Thyroid gland (tissue), 4 donors: ENCODE results near the gene KYNU. TPM values are rescaled to one million over a fixed set of nuclear protein-coding genes. Genes with fewer than 3 reads are reported as not detected.
"Not testable (repeated sequence)": the region's sequence is repeated elsewhere in the genome, so short reads cannot be mapped to it uniquely, and the experiment has no call there.

ENCODE experiments used
- DNase-seq, 2 donors: peaks; one replicate each; pipeline ENCODE4 v3.0.0-alpha.2; 2019
- H3K27ac ChIP-seq, 3 donors: fragments of 200-600 bp; sonication (generic); 1 replicate in 2 of 3; 2 replicates in 1 of 3; pipeline ENCODE4 v1.5.1; 2016 to 2019; ENCODE audit warnings: mild to moderate bottlenecking in 1 of 3, moderate library complexity in 1 of 3
- H3K27me3 ChIP-seq: fragments of 200-600 bp; sonication (generic); one replicate; pipeline ENCODE4 v1.5.1; 2019
- H3K36me3 ChIP-seq, 2 donors: fragments of 200-600 bp; sonication (generic); one replicate each; pipeline ENCODE4 v1.5.1; 2016 to 2019
- H3K4me1 ChIP-seq, 2 donors: fragments of 200-600 bp; sonication (generic); one replicate each; pipeline ENCODE4 v1.5.1; 2017 to 2019
- H3K4me3 ChIP-seq, 3 donors: fragments of 200-600 bp; sonication (generic); replicated peaks in 1 of 3; 1 replicate in 2 of 3; 2 replicates in 1 of 3; pipeline ENCODE4 v1.5.1; 2016; ENCODE audit warnings: mild to moderate bottlenecking in 1 of 3
- H3K9me3 ChIP-seq: fragments of 200-600 bp; sonication (generic); one replicate; pipeline ENCODE4 v1.5.1; 2017
- POLR2A ChIP-seq, 2 donors: fragments of 450-650 bp; IDR thresholded peaks; one replicate each; pipeline ENCODE4 v1.6.1; 2017; ENCODE audit warnings: antibody characterized with exemption in 2 of 2, mild to moderate bottlenecking in 2 of 2, moderate library complexity in 1 of 2
- WGBS, 2 donors: methylation state at CpG; one replicate each; pipeline ENCODE4 v1.1.5; 2017; 5-methylcytosine and 5-hydroxymethylcytosine counted together
- intact Hi-C: fragments of 100-400 bp; cut with DNase I; formaldehyde crosslinking; loops from one replicate; pipeline ENCODE4 v1.15.1; 2023
- total RNA-seq, 4 donors: library from RNA; depleted of rRNA; stranded (reverse); fragments of >200 nt; gene quantifications; one replicate each; pipeline ENCODE4 v1.2.3, GENCODE V29; 2016
- TF ChIP-seq, protein P1 (sequence below), 6 experiments: fragments of 200-600 bp in 3 of 6; fragments of 450-650 bp in 3 of 6; sonication (generic) in 3 of 6; IDR thresholded peaks; one replicate each; pipeline ENCODE4 v1.5.1; 2016 to 2019; ENCODE audit warnings: antibody characterized with exemption in 6 of 6, mild to moderate bottlenecking in 2 of 6, inconsistent platforms in 1 of 6, moderate library complexity in 1 of 6

The KYNU gene
- total RNA-seq, 4 donors from 2014 or later, result 0.93 to 7.8 (median 4.5) TPM

DNA sequence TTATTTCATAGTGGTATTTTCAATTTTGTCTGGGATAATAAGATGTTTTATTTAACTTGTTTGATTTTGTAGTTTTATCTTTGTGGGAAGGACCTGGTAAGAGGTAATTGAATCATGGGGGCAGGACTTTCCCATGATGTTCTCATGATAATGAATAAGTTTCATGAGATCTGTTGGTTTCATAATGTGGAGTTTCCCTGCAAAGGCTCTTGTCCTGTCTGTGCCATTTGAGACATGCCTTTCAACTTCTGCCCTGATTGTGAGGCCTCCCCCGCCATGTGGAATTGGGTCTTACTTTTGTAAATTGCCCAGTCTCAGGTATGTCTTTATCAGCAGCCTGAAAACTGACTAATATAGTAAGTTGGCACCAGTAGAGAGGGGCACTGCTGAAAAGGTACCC is 174.0 kb downstream of the KYNU start:
- TF ChIP-seq, protein P1, sequence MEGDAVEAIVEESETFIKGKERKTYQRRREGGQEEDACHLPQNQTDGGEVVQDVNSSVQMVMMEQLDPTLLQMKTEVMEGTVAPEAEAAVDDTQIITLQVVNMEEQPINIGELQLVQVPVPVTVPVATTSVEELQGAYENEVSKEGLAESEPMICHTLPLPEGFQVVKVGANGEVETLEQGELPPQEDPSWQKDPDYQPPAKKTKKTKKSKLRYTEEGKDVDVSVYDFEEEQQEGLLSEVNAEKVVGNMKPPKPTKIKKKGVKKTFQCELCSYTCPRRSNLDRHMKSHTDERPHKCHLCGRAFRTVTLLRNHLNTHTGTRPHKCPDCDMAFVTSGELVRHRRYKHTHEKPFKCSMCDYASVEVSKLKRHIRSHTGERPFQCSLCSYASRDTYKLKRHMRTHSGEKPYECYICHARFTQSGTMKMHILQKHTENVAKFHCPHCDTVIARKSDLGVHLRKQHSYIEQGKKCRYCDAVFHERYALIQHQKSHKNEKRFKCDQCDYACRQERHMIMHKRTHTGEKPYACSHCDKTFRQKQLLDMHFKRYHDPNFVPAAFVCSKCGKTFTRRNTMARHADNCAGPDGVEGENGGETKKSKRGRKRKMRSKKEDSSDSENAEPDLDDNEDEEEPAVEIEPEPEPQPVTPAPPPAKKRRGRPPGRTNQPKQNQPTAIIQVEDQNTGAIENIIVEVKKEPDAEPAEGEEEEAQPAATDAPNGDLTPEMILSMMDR (IDR thresholded peaks at IDR 0.05), result no peak
- TF ChIP-seq POLR2A (IDR thresholded peaks at IDR 0.05), result no peak
- no peaks in the 10 kb centered on the region for H3K9me3 ChIP-seq
- intact Hi-C loops, result no loop called here
- 96 to 100% methylated on average over 1 of the region's 1 CpG for WGBS, 2 donors
- no peaks in the 10 kb centered on the region for H3K27me3 ChIP-seq
- no peaks in the 10 kb centered on the region for H3K4me1 ChIP-seq
- no peak for DNase-seq
- no peak overlapping the region for H3K27ac ChIP-seq
- H3K36me3 ChIP-seq, result no peaks in the 10 kb centered on the region
- no peak overlapping the region for H3K4me3 ChIP-seq

DNA sequence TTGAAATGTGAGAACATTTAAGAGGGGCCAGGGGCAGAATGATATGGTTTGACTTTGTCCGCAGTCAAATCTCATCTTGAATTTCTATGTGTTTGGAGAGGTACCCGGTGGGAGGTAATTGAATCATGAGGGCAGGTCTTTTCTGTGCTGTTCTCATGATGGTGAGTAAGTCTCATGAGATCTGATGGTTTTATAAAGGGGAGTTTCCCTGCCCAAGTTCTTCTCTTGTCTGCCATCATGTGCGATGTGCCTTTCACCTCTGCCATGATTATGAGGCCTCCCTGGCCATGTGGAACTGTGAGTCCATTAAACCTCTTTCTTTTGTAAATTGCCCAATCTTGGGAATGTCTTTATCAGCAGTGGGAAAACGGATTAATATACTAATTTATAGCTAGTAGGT is 176.0 kb downstream of the KYNU start:
- intact Hi-C loops, H3K27me3 ChIP-seq, H3K9me3 ChIP-seq, H3K4me1 ChIP-seq, H3K36me3 ChIP-seq, H3K4me3 ChIP-seq, H3K27ac ChIP-seq, DNase-seq: not testable (repeated sequence)
- WGBS, 2 donors, result 86 to 87% methylated on average over 4 of the region's 4 CpGs

DNA sequence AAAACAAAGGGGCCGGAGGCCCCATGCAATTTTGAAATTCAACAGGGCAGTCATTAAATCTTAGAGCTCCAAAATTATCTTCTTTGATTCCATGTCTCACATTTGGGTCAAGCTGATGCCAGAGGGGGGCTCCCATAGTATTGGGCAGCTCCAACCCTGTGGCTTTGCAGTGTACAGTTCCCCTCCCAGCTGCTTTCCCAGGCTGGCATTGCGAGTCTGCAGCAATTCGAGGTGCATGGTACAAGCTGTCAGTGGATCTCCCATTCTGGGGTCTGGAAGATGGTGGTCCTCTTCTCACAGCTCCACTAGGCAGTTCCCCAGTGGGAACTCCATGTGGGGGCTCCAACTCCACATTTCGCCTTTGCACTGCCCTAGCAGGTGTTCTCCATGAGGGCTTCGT is 179.1 kb downstream of the KYNU start:
- WGBS, 2 donors, result 96% methylated on average over 5 of the region's 5 CpGs
- H3K4me3 ChIP-seq, result no peak overlapping the region
- no peaks in the 10 kb centered on the region for H3K36me3 ChIP-seq
- H3K9me3 ChIP-seq, result no peaks in the 10 kb centered on the region
- no peaks in the 10 kb centered on the region for H3K27me3 ChIP-seq
- no peak for DNase-seq
- no peak overlapping the region for H3K27ac ChIP-seq
- H3K4me1 ChIP-seq, result no peaks in the 10 kb centered on the region
- intact Hi-C loops, result no loop called here
- TF ChIP-seq POLR2A (IDR thresholded peaks at IDR 0.05), result no peak
- TF ChIP-seq, protein P1 (IDR thresholded peaks at IDR 0.05), result no peak

DNA sequence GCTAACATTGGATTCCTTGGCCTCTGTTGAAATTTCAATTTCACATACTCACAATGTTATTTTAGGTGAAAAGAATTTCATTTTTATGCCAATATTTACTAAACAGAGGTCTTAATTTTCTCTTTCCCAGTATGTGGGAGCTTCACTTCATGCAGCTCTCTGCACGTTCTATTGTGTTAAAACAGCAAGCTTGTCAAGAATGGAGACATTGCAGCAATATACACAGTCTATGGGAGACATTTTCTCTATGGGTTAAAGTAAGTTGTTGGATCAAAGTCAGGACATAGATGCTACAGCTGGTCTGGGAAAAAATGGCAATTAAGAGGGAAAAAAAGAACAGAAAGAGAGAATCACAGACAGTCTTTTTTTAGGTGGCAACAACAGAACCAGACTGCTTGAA is 181.4 kb downstream of the KYNU start:
- Histone ChIP-seq H3K27me3 (no peaks in the 10 kb centered on the region), H3K4me1 (no peaks in the 10 kb centered on the region), H3K4me3 (no peak overlapping the region), H3K9me3 (no peaks in the 10 kb centered on the region), H3K27ac (no peak overlapping the region), H3K36me3 (no peaks in the 10 kb centered on the region)
- intact Hi-C loops, result no loop called here
- no peak for DNase-seq
- 71 to 83% methylated on average over 1 of the region's 1 CpG for WGBS, 2 donors
- no peak for TF ChIP-seq POLR2A (IDR thresholded peaks at IDR 0.05)
- TF ChIP-seq, protein P1 (IDR thresholded peaks at IDR 0.05), result no peak

DNA sequence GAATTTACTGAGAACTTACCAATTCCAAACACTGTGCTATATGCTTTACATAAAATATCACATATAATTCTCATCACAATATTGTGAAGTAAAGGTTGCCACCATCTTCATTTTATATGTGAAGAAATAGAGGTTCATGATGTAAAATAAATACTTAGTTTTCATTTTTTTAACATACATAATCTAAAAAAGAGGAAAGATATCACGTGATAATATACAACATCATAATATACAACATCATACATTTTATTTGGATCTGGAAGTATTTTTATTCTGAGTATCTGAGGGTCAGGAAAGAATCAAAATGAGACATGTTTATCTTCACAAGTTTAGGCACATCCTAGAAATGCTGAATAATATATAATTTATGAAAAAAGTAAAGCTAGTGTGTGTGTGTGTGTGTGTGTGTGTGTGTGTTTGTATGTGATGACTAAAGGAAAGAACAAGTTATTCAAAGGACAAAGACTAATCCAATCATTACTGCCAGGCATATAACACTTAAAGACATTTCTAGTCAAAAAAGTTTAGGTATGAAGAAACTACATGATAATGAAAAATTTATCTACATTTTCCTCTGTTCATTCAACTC is 186.2 kb downstream of the KYNU start:
- no peak overlapping the region for H3K27ac ChIP-seq
- no peaks in the 10 kb centered on the region for H3K36me3 ChIP-seq
- no peaks in the 10 kb centered on the region for H3K27me3 ChIP-seq
- H3K4me3 ChIP-seq, result no peak overlapping the region
- TF ChIP-seq POLR2A (IDR thresholded peaks at IDR 0.05), result no peak
- TF ChIP-seq, protein P1 (IDR thresholded peaks at IDR 0.05), result no peak
- intact Hi-C loops, result no loop called here
- no peak for DNase-seq
- no peaks in the 10 kb centered on the region for H3K9me3 ChIP-seq
- WGBS, 2 donors, result 65 to 67% methylated on average over 1 of the region's 1 CpG
- no peaks in the 10 kb centered on the region for H3K4me1 ChIP-seq

DNA sequence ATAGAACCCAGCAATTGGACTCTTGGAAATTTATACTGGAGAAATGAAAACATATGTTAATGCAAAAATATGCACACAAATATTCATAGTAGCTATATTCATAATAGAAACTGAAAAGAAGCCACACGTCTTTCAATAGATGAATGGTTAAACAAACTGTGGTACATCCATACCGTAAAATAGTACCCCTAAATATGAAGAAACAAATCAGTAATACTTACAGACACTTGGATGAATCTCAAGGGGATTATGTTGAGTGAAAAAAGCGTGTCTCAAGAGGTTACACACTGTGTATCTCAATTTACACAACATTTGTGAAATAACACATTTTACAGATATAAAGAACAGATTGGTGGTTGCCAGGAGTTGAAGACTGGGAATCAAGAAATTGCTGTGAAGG is 190.6 kb downstream of the KYNU start:
- H3K27ac ChIP-seq, result no peak overlapping the region

More for the DNA sequence above, 190.6 kb downstream of the KYNU start:
- no peak for TF ChIP-seq POLR2A (IDR thresholded peaks at IDR 0.05)
- TF ChIP-seq, protein P1 (IDR thresholded peaks at IDR 0.05), result no peak
- Histone ChIP-seq H3K36me3 (no peaks in the 10 kb centered on the region), H3K9me3 (no peaks in the 10 kb centered on the region), H3K4me3 (no peak overlapping the region), H3K4me1 (no peaks in the 10 kb centered on the region), H3K27me3 (no peaks in the 10 kb centered on the region)
- no peak for DNase-seq
- intact Hi-C loops, result no loop called here
- WGBS, 2 donors, result 85 to 89% methylated on average over 3 of the region's 3 CpGs
